GM20000 (cell line): Measurements from ENCODE around the gene PLCH2.

Source experiments
- DNase-seq: peaks from one replicate; pipeline ENCODE4 v3.0.0; 2012; ENCODE audit warnings: low spot score
- TF ChIP-seq, protein P1 (sequence below): IDR thresholded peaks from 2 replicates; pipeline ENCODE4 v1.5.1; 2012; ENCODE audit warnings: mild to moderate bottlenecking, control low read depth; ENCODE audit errors: extremely low read depth, missing control alignments

The PLCH2 gene

DNA sequence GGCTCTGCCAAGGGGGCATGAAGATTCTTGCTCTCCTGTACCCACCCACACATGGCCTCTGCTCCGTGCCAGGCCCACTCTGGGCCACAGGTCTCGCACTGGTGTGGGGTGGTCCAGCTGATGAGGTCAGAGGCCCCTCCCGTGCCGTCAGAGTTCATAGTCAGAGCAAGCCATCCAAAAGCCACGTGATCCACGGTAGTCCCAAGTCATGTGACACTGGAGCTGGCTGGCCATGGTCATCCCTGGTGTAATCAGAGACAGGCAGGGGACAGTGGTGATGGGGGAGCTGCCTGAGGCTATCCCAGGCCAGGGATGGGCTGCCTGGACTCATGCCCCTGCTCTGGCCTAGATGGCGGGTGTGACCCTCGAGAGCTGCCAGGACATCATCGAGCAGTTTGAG is 10.5 kb downstream of the PLCH2 start:
- TF ChIP-seq, protein P1, sequence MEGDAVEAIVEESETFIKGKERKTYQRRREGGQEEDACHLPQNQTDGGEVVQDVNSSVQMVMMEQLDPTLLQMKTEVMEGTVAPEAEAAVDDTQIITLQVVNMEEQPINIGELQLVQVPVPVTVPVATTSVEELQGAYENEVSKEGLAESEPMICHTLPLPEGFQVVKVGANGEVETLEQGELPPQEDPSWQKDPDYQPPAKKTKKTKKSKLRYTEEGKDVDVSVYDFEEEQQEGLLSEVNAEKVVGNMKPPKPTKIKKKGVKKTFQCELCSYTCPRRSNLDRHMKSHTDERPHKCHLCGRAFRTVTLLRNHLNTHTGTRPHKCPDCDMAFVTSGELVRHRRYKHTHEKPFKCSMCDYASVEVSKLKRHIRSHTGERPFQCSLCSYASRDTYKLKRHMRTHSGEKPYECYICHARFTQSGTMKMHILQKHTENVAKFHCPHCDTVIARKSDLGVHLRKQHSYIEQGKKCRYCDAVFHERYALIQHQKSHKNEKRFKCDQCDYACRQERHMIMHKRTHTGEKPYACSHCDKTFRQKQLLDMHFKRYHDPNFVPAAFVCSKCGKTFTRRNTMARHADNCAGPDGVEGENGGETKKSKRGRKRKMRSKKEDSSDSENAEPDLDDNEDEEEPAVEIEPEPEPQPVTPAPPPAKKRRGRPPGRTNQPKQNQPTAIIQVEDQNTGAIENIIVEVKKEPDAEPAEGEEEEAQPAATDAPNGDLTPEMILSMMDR, result no peak
- DNase-seq, result no peak

DNA sequence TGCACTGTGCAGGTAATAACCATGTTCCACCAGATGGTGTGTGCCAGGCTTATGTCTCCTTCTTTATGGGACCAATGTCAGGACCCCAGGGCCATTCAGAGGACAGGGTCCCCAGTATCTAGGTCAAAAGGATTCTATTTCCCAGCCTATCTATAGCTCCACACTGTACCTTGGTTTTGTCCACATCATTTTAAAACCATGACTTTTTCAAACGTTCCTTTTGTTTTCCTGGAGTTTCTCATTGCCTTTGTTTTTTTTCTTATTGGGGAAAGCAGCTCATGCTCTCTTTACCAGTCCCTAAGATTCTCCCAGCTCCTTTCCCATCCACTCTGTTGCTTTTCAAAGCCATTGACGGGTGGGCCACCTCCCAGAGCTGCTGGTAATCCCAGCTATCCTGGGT is 12.6 kb downstream of the PLCH2 start:
- TF ChIP-seq, protein P1, result no peak
- DNase-seq, result no peak

DNA sequence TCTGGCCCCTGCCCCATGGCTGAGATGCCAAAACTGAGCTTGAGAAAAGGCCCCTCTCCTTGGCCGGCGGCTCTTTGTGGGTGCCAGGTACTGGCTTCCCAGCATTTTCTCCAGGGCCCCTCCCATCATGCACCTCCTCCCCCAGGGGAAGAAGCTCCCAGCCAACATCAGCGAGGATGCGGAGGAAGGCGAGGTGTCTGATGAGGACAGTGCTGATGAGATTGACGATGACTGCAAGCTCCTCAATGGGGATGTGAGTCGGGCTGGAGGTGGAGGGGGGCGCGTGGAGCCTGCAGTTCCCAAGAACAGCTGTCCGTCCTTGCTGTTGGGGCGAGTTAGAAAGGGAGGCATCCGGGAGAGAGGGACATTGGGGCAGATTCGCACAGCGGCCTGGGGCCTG is 13.5 kb downstream of the PLCH2 start:
- TF ChIP-seq, protein P1, result no peak
- DNase-seq, result no peak

DNA sequence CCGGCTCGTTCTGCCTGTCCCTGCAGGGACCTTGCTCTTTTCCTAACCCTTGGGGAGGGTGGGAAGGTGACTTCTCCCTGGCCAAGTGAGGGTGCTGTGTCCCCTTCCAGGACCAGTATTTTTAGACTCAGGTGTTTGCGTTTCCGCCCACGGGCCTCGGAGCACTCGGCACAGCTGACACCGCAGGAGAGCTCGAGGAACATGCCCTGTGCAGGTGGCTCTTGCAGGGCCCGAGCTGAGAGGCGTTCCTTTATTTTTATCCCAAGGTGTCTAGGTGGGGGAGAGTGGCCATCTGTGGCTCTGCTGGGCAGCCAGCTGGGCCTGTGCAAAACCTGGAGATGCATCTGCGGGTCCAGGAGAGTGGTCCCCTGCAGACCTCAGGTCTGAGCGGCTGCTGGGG is 16.0 kb downstream of the PLCH2 start:
- TF ChIP-seq, protein P1, result no peak
- DNase-seq, result no peak

DNA sequence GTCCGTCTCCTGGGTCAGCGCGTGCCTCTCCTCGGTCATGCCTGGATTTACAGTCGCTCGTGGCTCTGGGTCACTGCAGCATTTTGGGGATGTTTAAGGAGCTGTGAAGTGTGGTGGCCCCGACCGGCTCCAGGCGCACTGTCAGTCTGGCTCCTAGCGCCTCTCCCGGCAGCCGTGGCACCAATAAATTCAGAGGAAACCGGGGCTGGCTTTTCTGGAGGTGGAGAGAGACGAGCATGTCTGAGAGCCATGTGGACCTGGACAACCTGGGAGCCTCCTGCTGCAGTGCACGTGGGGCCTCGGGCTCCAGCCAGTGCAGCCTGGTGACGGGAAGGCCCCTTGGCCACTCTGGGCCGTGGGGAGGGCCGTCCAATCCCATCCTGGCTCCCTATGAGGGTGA is 17.1 kb downstream of the PLCH2 start:
- TF ChIP-seq, protein P1, result no peak
- DNase-seq, result no peak

DNA sequence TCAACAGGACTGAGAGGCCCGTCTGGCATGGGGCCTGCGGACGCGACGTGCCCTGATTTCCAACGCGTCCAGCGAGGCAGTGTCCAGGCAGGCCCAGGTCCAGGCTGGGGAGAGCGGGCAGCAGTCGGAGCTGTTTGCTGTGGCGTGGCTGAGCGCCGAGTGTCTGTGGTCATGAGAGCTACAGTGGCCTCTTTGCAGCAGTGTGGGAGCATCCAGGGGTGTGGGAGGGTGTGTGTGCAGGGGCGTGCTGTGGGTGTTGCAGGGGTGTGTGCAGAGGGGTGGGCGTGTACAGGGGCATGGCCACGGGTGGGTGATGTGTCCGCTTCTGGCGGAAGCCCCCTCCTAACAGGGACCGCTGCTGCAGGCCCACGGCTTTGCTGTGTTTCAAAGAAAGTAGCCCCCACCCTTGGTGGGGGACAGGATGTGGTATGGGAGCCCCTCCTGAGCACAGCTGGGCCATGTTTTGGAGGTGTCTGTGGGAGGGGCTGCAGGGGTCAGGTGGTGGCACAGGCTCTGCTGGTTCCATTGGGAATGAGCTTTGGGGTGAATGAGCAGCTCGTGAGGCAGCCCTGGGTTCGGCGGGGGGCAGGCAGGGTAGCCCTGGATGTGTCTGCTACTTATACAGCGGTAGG is 17.7 kb downstream of the PLCH2 start:
- TF ChIP-seq, protein P1, result no peak
- DNase-seq, result no peak

DNA sequence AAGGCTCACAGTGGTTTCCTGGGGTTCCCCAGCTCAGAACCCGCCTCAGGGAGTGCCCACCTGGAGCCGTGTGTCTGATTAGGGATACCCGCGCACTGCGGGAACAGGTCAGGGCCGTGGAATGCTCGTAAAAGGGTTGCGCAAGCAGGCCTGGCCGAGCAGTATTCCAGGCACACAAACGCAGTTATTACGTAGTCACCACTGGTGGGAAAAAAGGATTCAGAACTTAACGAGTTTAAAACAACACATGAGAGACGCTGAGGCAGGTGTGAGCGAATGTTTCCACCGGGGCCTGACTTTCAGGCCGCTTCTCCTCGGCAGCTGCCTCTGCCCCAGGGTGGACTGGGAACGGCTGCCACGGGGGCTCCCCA is 18.2 kb downstream of the PLCH2 start:
- TF ChIP-seq, protein P1, result no peak
- DNase-seq, result no peak
